HG03520 (cell line): Measurements from ENCODE around the gene GDPD5.

ENCODE experiments used
- ATAC-seq: cut with Tn5 transposase; IDR thresholded peaks from one replicate; pipeline ENCODE4 v1.9.1; 2021; ENCODE audit warnings: mild to moderate bottlenecking, moderate library complexity; ENCODE audit not compliant: unreplicated experiment

GDPD5 gene

DNA sequence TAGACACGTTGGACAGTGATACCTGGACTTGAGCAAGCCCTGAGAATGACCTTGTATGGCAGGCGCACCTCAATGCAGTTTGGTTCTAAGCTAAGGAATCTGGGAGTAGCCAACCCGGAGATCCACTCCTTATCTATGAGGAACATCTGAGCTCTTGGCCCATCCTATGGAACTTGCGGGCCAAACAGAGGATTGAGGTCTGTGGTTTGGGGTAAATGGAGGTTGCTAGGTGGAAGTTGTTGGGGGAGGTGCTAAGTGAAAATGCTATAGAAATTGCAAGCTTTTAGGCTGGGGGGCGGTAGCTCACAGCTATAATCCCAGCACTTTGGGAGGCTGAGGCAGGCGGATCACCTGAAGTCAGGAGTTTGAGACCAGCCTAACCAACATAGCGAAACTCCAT lies 8.9 kb downstream of the GDPD5 start:
- ATAC-seq, result no peak

DNA sequence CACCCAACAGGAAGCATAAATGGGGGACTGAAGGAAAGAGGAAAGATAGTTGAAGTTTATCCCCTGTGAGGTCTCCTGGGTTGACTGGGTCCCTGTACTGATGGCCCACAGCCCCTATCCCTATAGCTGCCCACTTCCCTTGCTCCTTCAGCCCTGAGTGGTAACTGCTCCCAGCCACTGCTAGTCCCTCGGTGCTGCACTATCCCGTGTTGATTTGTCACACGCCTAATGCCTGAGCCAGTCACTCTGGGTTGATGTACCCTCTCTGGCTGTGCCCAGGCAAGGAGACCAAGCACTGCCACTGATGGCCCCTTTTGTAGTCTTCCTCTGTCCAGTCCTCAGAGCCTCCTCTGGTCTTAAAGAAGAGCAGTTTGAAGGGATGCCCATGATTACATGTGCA lies 9.6 kb downstream of the GDPD5 start:
- ATAC-seq, result no peak

- no peak for ATAC-seq
These were observed 11.1 kb downstream of the GDPD5 start for GRCh38 chr11:75514596-75514995.

DNA sequence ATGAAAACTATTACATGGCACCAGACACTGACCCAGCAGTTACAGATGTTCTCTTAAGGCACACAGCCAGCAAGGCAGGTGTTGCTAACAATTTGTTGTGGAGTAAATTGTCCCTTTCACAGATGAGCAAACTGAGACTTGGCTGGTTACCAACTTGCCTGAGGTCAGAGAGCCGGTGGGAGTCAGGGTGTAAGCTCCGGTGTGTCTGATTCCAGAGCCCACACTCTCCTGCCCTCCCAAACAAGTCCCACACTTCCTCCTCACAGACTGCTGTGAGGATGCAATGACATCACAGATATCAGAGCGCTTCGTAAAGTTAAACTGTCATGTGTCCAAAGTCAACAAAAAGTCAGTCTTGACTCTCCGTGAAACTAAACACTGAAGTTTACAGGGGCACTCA lies 12.5 kb downstream of the GDPD5 start:
- no peak for ATAC-seq

- no peak for ATAC-seq
These were observed 15.1 kb downstream of the GDPD5 start for GRCh38 chr11:75510723-75511019.

DNA sequence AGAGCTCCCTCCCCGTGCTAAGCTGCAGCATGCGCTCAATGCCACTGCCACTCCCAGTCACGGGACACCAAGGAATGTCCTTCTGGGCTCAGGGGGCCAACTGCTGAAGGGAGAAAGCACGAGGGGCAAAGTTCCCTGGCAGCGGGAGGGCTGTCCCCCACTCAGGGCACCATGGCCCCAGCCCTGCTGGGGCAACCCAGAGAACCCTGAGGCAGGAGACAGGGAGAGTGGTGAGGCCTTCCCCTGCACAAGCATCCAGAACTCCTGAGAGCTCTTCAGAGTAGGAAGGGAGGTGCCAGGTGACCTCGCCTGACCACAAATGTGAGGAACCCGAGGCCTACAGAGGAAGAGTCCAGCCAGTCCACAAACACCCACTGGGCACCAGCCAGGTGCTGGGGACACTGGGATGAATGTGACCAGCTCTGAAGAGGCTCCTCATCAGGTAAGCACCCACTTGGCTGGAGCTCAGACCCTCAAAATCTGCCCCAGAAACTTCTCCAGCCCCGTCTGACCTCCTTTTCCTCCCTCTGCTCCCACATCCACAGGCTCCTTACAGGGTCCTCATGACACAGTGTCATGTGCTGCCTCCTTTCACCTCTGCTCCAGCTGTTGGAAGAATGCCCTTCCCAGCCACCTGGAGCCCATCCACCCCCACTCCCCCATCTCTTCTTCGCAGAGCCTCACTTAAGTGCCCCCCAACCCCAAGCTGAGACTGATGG lies 15.6 kb downstream of the GDPD5 start:
- ATAC-seq, result no peak

- ATAC-seq, result no peak
These were observed 16.6 kb downstream of the GDPD5 start for GRCh38 chr11:75509020-75509720.

DNA sequence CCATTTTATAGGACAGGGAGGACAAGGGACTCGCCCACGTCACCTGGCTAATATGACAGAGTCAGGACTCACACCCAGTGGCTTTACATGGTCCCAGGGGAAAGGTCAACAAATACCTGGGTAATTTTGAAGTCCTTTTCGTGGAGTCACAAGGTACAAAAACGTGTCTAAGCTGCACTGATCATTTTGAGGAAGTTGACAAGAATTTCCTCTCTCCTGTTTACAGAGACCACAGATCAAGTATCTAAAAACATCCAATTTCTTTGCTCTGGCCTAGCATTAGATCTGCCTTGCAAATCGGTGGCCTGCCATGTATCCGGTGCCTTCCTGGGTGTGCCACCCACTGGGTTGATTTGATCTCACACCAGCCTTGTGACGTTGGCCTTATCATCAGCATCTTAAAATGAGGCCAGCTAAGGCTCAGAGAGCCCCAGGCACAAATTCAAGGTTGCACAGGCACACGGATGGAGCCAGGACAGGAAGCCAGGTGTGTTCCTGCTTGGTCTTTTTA lies 17.6 kb downstream of the GDPD5 start:
- ATAC-seq, result no peak

DNA sequence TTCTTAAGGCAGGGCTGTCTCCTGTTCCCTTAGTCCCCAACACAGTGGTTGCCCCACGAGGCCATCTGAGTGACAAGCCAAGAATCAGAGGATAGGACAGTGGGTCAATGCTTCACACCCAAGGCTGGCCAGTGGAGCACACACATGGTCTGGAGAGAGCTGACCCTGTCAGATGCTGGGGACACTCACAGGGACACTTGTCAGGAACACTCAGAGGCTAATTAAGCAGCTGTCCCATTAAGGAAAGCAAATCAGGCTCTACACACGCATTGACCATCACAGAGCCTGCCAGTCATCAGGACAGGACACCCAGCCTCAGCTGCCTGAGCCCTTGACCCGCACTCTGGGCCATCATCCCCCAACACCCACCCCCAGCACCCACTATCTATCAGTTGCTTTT lies 18.2 kb downstream of the GDPD5 start:
- ATAC-seq, result no peak

- no peak for ATAC-seq
These were observed 18.9 kb downstream of the GDPD5 start for GRCh38 chr11:75506827-75507226.

DNA sequence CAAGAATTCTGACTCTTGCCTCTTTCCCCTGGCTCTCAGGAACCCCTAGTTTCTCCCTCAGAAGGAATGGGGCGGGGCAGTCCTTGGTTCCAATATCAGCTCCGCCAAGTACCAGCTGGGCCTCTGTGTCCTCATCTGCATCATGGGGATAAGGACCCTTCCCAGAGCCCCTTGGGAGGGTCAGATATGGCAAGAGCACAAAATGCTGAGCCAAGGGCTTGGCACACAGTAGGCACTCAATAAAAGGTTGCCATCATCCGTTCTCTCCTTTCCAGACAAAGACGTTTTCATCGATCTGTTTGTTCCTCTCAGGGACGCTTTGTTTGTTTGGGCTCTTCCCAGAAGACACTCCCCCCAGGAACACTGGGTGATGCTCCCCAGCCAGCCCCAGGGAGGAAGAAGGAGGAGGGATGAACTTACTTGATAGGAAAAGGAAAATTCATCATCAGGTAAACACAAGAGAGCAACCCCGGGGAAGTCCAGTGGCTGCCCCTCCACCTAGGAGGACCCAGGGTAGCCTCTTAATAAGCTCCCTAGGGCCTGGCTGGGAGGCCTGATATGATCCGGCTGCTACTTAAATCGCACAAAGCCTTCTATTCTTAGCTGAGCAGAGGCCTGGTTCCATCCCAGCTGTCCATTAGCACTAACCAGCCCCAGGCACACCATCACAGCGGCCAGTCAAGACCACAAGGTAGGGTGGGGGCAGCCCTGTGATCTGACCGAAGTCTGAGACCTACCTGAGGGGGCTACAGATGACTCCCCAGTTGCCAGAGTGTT lies 19.6 kb downstream of the GDPD5 start:
- no peak for ATAC-seq

DNA sequence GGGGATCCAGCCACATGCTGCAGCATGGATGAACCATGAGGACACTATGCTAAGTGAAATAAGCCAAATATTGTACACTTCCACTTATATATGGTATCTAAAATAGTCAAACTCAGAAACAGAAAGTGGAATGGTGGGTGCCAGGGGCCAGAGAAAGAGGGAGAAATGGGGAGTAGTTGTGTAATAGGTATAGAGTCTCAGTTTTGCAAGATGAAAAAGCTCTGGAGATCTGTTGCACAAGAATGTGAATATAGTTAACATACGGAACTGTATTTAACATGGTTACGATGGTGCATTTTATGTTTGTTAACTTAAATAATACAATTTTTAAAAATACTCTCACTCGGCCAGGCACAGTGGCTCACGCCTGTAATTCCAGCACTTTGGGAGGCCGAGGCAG lies 21.2 kb downstream of the GDPD5 start:
- ATAC-seq, result no peak

- no peak for ATAC-seq
These were observed 22.1 kb downstream of the GDPD5 start for GRCh38 chr11:75503531-75504099.

DNA sequence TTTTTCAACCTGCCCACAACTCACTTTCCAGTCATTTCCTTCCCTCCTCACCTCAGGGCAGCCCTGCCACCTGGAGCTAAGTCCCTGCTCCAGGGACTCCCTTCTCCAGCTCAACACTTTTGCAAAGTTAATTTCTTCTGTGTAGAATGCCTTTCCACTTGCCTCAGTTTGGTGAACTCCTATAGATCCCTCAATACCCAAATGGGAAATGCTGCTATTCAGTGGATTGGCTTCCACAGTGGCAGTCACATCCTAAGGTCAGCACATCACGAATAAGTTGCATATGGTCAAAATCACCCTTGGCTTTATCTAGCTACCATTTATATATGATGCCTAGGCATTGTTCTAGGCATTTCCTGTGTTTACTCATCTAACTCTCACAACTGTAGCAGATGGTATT lies 23.6 kb downstream of the GDPD5 start:
- no peak for ATAC-seq

GRCh38 chr11:75500742-75501141 lies 25.0 kb downstream of the GDPD5 start:
- ATAC-seq, result no peak

- ATAC-seq, result no peak
These were observed 26.1 kb downstream of the GDPD5 start for GRCh38 chr11:75499423-75500190.

- ATAC-seq, result no peak
These were observed 27.0 kb downstream of the GDPD5 start for GRCh38 chr11:75498556-75499255.

DNA sequence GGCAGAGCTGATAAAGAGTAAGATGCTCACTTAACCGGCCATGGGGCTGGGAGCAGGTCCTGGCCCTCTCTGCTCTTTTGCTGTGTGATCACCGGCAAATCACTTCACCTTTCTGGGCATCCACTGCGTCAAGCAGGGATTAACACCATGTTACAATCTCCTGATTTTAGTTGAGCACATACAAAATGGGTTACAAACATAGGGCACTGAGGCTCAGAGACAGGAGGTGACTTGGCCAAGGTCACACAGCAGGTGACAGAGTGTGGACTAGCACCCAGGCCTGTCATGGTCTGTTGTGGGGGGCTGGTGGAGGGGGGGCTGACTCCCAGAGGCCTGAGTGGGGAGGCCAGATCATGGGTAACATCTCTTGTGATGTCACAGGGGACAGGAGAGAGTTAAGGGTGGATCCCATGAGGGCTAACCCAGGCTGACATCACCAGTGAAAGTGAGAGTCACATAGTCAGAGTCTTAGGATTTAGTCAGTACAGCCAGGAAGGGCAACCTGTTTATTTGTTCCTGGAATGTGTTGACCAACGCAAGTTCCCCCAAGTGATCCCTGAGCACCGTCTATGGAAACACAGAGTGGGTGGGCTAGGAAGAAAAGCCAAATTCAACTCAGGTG lies 27.8 kb downstream of the GDPD5 start:
- ATAC-seq, result no peak

DNA sequence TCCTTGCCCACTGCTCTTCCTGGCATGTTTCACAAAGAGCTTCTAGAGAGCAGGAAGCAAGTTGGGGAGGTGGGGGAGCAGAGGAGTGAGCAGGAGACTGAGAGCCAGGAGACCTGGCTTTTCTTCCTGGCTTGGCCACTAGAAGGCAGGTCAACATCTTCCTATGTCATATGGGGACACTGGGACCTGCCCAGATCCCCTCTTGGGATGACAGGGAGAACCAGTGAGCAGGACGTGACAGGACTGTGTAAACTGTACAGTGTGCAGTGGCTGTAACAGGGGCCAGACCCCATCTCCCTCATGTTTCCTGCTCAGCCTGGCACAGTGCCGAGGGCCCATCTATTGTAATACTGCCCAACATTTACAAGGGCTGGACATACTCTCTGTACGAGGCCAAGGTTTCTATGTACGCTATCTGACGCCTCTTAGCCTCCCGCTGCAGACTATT lies 29.4 kb downstream of the GDPD5 start:
- no peak for ATAC-seq
